Measurements from ENCODE around the gene KIF2C.
A peak's percentile ranks its signal among the peaks of the same experiment; 100 is the strongest.
"Not testable (repeated sequence)": the region's sequence is repeated elsewhere in the genome, so short reads cannot be mapped to it uniquely, and the experiment has no call there.

KIF2C gene

GRCh38 chr1:44792736-44793502 lies 53.3 kb downstream of the KIF2C start:
- DNase-seq = no peak

- DNase-seq = not testable (repeated sequence)
Measured at GRCh38 chr1:44797886-44798285, 58.2 kb downstream of the KIF2C start.

- no peak for DNase-seq
Measured at GRCh38 chr1:44798481-44799365, 59.1 kb downstream of the KIF2C start.

GRCh38 chr1:44799770-44800584 lies 60.3 kb downstream of the KIF2C start, which contains the start of gene PLK3:
PLK3 (plus strand) TSS chr1:44800377; CDS start chr1:44800464, 87 bp downstream.
- peak; percentile 84 to 100 (median 98) for DNase-seq

- DNase-seq = no peak
Measured at GRCh38 chr1:44801491-44802305, 62.1 kb downstream of the KIF2C start.

GRCh38 chr1:44802306-44803061 lies 62.8 kb downstream of the KIF2C start:
- peak in 26 of 56 donors; percentile 18 to 72 (median 48) for DNase-seq

- DNase-seq = no peak
Measured at GRCh38 chr1:44803062-44803311, 63.4 kb downstream of the KIF2C start.

- DNase-seq = no peak
Measured at GRCh38 chr1:44803312-44804095, 63.9 kb downstream of the KIF2C start.

- no peak for DNase-seq
Measured at GRCh38 chr1:44805311-44806024, 65.8 kb downstream of the KIF2C start.

- no peak for DNase-seq
Measured at GRCh38 chr1:44806025-44806703, 66.5 kb downstream of the KIF2C start.

- no peak for DNase-seq
Measured at GRCh38 chr1:44806704-44807363, 67.2 kb downstream of the KIF2C start, which contains the start of gene DYNLT4. DYNLT4 (minus strand) TSS chr1:44807351; CDS start chr1:44806668, 683 bp downstream.

GRCh38 chr1:44807364-44808062 lies 67.9 kb downstream of the KIF2C start:
- DNase-seq = peak in 50 of 56 donors; percentile 19 to 87 (median 62)

- peak in 49 of 56 donors; percentile 27 to 85 (median 66) for DNase-seq
Measured at GRCh38 chr1:44808063-44808937, 68.7 kb downstream of the KIF2C start, which contains the start of gene BTBD19. BTBD19 (plus strand) TSS chr1:44808523; CDS start chr1:44808821, 298 bp downstream.

- peak in 6 of 56 donors; percentile 19 to 45 (median 31) for DNase-seq
Measured at GRCh38 chr1:44808938-44809917, 69.6 kb downstream of the KIF2C start.
